HG02840 (cell line): ENCODE measurements around the gene MNAT1.

ENCODE experiments used
- ATAC-seq: cut with Tn5 transposase; IDR thresholded peaks from one replicate; pipeline ENCODE4 v1.9.1; 2021; ENCODE audit warnings: mild to moderate bottlenecking, moderate library complexity, moderate number of reproducible peaks; ENCODE audit not compliant: unreplicated experiment, low FRiP score

Gene MNAT1

DNA sequence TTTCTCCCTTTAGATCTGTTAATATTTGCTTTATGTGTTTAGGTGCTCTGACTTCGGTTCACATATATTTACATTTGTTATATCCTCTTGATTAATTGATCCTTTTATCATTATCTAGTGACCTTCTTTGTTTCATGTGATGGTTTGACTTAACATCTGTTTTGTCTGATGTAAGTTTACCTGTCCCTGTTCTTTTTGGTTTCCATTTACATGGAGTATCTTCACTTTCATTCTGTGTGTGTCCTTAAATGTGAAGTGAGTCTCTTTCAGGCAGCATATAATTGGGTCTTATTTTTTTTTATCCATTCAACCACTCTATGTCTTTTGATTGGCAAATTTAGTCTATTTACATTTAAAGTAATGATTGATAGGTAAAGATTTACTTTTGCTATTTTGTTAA lies 222.1 kb downstream of the MNAT1 start:
- ATAC-seq = no peak

DNA sequence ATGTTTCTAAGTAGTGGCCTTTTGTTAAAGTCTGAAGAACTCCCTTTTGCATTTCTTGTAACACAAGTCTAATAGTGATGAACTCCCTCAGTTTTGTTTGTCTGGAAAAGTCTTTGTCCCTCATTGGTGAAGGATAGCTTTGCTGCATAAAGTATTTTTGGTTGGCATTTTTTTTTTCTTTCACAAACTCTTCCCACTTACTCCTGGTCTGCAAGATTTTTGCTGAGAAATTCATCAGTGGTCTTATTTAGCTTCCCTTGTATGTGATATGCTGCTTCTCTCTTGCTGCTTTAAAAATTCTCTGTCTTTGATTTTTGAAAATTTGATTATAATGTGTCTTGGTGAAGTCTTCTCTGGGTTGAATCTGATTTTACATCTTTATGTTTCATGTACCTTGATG lies 223.6 kb downstream of the MNAT1 start:
- no peak for ATAC-seq

DNA sequence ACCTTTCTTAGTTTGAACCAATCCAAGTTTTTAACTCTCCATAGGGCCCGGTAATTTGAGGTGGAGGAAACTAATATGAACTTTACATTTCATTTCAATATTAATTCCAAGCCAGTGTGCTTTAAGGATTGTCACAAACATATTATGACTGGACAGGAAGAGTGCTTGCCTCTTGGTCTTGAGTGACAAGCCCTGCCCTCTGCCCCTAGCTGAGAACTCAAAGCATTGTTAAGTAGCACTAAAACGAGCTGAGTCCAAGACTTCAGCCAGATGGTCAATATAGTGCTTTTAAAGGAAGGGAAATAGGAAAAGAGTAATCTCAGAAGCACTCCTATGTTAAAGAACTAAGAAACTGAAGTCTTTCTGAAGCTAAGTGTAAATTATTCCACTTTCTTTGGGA lies 229.2 kb downstream of the MNAT1 start:
- ATAC-seq = no peak

DNA sequence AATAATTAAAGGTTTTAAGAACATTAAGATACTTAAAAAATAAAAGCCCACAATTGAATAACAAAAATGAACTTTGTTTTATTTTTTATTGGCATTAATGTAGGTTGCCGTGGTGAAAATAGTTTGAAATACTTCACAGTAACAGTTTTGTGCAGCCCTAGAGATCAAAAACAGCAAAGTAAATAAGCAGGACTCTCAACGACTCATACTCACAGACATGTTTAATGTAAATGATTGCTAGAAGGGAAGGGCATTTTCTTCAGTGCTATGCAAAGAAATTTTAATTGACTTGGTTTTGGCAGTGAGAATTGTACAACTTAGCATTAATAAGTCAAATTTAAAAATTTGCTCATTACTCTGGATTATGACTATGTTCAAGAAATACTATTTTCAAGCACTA lies 230.3 kb downstream of the MNAT1 start:
- ATAC-seq = no peak

DNA sequence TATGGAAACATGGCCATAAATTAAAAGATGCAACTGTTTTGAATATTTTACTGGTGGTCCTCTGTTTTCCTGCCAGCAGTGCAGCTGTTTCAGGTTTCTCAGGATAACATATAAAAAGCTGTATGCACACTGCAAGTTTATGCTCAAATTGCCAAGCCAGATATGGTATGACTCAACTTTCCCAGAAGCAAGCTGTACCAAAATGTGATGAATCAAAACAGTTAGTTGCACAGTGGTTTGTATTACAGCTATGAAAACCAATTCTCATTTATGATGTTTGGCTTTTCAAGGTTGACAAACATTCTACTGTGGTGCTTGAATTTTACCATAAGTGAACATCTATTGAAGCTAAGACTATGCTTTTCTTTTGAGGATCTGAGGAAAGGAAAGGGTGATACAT lies 230.8 kb downstream of the MNAT1 start:
- ATAC-seq = no peak

DNA sequence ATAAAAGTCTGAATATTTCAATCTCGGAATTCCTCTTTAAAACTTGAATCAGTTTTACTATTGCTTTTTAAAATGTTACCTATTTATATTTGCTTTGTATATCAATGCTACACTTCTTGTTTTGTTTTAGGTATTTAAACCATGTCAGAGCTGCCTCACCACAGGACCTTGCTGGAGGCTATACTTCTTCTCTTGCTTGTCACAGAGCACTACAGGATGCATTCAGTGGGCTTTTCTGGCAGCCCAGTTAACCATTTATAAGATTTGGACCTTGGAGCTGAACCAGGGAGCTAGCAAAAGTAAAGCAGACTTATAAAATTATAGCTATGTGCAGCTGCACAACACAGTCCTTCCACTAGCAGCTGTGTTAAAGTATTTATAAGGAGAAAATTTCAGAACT lies 233.5 kb downstream of the MNAT1 start:
- ATAC-seq = no peak

DNA sequence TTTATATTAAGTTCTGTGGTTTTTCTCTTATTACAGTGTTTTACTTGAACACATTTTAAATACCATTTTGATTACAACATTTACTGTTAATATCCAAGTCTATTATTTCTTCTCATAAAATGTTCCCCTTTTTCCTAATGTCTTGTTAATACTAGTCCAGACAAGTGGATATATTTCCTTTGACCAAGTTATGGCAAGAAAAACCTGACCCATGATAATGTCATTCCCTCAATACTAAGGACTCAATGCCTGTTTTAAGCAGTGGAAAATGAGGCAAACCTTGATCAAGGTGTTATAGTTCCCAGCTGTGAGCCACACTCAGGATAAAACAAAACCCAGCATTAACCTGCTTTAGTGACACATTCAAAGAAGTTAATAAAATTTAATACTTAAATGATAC lies 234.1 kb downstream of the MNAT1 start:
- ATAC-seq = no peak

DNA sequence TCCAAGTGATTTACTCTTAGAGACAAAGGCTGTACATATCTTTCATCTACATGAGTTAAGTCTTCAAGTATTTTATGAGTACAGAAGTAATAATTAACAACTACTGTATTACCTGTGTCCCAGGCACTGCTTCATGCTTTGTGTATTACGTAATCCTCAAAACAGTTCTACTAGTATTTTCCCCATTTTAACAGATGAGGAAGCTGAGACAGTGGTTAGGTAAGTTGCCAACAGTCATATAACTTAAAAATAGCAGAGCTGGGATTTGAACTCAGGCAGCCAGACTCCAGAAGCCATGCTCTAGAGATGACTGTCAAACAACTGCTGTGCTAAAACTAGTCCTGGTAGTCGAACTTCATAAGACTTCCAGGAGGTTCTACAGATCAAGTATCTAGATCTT lies 235.6 kb downstream of the MNAT1 start:
- no peak for ATAC-seq

DNA sequence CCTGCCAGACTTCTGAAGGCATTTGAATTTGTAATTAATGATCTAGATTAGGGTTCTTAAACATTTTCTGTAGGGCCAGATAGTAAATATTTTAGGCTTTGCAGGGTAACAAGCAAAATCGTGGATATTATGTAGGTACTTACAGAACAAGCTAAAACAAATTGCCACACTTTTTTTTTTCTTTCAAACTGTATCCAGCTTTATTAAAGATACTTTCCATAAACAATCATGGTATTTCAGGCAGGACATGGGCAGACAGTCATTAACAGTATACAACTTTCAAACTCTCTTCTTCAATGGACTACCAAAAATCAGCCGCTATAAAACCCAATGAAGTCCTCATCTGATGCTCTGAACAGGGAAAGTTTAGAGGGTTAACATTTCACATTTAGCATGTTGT lies 236.7 kb downstream of the MNAT1 start:
- ATAC-seq = no peak

DNA sequence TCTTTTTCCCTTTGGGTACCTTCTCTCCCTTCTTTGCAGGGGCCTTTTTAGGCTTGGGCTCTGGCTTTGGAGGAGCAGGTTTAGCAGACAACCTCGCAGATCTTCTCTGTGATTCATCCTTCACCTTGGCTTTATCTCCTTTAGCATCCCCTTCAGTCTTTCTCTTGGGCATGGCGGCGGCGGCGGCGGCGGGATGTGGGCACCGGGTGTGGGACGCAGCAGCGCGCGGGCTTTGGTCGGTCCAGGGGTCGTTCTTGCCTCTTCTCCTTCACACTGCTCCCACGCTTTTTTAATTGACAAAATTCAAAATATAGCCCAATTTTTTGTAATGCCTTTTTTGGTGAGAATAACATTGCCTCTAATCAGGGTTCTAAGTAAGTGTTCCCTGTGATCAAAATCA lies 237.7 kb downstream of the MNAT1 start:
- ATAC-seq = no peak

DNA sequence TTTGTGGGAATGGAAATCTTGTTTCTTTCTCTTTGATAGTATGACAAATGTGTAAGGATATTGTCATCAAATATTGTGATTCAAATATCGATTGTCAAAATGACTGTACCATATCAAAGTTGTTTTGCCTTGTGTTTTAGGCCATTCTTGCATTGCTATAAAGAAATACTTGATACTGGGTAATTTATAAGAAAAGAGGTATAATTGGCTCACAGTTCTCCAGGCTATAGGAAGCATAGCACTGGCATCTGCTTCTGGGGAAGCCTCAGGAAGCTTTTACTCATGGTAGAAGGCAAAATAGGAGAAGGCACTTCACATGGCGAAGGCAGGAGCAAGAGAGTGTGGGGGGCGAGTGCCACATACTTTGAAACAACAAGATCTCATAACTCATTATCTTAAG lies 238.5 kb downstream of the MNAT1 start:
- ATAC-seq = no peak

DNA sequence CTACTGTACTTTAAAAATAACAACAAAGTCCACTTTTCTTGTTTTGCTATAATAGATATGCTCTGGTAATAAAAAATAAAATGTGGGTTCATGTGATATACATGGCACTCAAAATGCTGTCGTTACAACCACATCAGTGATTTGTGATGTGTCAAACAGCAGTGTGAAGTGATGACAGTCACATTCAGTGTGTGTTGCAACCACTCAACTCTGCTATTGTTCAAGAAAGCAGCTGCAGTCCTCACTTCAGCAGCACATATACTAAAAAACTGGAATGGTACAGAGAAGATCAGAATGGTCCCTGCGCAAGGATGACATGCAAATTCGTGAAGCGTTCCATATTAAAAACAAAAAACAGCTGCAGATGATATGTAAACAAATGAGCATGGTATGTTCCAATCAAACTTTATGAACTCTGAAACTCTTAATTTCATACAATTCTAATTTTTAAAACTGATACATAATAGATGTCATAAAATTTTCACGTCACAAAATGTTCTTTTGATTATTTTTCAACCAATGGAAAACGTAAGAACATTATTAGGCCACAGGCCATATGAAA lies 239.6 kb downstream of the MNAT1 start:
- ATAC-seq = no peak

DNA sequence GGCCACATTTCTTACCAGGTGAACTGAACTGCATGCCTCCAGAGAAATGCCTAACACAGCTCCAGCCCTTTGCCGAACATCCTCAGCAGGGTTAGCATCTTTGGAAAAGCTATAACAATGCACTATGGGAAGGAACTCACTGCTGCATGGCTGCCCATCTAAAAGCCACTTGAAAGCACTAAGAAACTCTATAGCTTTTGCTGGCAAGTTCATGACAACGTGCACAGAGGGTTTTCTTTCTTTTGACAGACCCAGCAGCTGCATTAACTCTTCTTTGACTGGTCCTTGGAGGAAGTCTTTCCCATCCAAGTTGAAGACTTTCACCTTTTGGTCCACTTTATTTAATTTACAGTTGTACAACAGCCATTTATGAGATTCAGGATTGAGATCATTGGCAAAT lies 241.0 kb downstream of the MNAT1 start:
- ATAC-seq = no peak

DNA sequence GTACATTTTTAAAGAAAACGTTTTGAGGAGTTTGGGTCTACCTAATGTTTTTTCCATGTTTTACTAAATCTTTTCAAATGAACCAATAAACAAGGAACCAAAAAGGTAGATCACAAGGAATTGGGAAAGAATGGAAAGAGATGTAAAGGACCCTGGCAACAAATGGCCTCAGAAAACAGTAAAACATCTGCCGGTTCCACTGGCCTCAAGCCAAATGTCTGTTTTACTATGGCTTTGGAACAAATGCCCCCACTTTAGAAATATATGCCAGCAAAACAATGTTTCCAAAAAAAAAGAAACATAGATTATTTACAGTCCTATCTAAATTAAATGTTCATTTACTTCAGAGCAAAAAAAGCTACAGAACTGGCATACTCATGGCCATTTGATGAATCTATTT lies 243.3 kb downstream of the MNAT1 start:
- ATAC-seq = no peak

DNA sequence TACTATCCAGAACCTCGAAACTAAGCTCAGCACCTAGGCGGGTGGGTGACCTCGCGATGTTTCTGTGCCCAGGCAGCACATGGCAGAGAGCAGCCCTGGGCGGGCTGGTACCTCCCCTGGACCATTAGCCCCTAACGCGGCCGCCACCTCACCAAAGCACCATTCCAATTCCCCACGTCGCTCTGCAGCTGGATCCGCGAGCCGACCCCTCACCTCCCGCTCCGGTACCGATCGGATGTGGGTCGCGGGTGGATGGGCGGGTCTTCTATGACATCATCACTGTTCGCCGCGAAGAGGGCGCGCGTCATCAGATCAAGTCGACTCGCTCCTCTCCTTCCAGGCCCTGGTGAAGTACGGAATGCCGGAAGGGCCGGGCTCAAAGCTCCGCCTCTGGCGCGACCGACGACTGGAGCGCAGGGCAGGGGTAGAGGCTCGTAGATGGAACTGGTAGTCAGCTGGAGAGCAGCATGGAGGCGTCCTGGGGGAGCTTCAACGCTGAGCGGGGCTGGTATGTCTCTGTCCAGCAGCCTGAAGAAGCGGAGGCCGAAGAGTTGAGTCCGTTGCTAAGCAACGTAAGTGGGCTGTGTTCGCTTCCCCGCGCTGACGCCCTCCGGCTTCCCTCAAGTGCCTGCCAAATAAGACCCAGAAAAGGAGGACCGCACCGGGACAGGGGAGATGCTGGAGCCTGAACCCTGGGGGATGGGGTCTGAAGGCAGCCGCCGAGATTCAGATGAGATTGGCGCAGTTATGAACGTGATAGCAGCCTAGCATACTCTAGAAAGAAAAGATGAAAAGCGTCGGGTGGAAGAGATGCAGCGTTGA lies 246.5 kb downstream of the MNAT1 start, which contains the start of the genes SLC38A6 and TRMT5:
TSS of gene SLC38A6 (plus strand) at position 435 of the 822 bp plus-strand sequence. CDS start at position 468, 33 bp downstream.
TSS of gene TRMT5 (minus strand) at position 269 of the 822 bp plus-strand sequence. CDS start at position 163, 106 bp downstream.
- ATAC-seq = peak; percentile 92

DNA sequence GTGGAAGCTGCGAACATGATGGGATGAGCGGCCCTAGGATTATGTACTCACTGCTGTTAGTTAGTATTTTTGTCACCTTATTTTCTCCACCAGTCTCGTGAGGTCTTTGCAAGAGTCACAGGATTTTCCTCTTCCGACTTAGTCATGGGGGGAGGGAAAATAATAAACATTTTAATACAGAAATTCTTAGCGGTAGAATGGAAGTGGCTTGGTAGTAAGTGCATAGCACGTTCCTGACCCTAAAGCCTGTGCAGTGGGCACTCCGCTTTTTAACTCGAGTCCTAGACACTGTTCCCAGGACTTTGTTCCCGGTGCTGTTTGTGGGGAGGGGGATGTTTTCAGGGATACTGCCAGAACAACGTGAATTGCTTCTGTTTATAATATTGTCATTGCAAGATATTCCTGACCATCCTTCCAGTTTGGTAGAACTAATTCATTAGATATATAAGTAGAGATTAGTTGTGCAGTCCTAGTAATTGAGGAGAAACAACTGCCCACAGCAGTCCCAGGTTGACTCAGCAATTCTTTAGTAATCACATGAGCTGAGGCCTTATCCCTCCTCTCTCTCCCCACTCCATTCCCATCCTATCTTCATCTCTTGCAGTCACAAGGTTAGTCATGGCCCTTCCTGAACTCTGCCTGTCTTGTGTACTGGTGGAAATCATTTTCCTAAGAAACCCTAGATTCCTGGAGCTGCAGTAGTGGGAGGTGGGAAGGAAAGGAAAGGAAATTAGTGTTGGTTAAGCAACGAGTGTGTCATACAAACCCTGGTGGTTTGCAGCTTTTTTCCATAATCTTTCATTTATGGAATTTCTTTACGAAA lies 247.3 kb downstream of the MNAT1 start:
- no peak for ATAC-seq

DNA sequence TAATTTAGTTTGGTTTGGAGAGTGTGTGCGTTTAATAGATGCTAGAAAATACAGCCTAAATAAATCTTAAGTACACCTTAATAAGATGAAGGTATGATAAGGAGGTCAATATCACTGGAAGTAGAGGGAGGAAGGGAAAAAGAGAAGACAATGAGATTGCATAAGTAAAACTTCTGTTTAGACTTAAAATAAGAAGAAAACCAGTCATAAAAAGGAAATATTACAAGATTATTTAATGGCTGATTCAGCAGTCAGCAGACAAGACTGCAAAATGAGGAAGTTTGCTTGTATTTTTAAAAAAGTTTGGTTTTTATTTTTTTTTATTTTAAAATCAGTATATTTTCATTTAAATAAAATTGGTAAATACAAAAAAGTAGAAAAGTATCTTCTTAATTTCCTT lies 249.6 kb downstream of the MNAT1 start:
- ATAC-seq = no peak

DNA sequence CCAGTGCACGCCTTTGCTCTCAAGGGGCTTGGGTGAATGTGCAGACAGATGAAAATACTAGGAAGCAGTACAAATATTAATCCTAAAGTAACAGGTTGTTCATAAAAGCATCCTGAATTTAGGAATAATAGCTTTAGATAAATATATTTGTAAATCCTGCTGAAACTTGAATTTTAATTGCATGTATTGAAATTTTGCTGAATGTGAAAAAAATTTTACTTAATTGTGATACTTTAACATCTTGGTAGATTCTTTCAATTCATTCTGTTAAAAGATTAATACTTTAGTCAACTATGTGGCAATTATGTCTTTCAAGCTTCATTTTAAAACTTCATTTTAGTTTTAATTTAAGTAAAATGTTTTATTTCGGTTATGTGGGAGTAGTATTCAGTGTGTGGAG lies 251.9 kb downstream of the MNAT1 start:
- ATAC-seq = no peak

DNA sequence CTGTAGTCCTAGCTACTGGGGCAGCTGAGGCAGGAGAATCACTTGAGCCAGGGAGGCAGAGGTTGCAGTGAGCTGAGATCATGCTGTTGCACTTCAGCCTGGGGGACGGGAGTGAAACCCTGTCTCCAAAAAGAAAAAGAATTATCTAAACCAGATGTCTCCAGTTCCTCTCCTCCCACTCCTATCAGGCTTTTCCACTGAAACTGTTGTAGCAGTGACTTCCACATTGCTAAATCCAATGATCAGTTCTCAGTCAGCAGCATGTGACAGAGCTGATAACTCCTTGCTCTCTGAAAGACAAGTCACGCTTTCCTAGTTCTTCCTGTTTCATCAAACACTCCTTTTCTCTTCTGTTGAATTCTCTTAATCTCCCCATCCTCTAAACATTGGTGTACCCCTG lies 255.0 kb downstream of the MNAT1 start:
- no peak for ATAC-seq

DNA sequence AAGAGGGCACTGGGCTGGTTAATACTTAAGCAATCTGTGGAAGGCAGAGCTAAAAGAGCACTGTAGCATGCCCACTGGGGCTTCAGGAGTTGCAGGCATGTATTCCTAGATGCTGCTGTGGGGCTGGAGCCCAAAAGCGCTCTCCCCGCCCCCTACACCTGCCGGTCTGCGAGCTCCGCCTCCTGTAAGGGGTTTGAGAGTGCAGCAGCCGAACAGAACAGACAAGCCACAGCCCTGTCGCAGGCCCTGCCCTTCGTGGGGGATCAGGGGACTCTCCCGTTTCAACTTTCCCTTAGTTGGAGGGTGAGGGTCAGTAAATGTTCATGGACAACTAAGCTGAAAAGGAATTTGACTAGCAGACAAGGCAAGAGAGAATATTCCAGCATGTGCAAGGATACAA lies 264.1 kb downstream of the MNAT1 start:
- no peak for ATAC-seq

DNA sequence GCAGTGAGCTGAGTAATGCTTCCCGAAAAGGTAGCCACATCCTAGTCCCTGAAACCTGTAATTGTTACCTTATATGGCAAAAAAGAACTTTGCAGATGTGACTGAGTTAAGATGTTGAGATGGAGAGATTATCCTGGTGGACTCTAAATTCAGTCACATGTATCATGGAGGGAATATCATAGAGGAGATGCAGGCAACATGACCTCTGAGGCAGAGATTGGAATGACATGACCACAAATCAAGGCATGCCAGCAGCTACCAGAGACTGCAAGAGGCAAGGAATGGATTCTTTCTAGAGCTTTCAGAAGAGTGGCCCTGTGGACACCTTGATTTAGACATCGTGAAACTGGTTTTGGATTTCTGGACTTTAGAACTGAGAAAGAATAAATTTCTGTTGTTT lies 265.0 kb downstream of the MNAT1 start:
- ATAC-seq = no peak
